Bronchial epithelial cell (primary cell): ENCODE results near the gene TNPO3. TPM values are rescaled to one million over a fixed set of nuclear protein-coding genes. Genes with fewer than 3 reads are reported as not detected.

Source experiments
- DNase-seq: peaks from one replicate; pipeline ENCODE4 v3.0.0-alpha.2; 2010; ENCODE audit warnings: low read depth
- FAIRE-seq: peaks from 2 replicates; lab custom pipeline; 2011; peaks lifted over from hg19 to GRCh38; lab: Jason Lieb, UNC
- H3K27me3 ChIP-seq: 2 replicates; pipeline ENCODE4 v1.5.1; 2011; ENCODE audit warnings: low read length; ENCODE audit not compliant: control insufficient read depth, insufficient read depth
- H3K36me3 ChIP-seq: 2 replicates; pipeline ENCODE4 v1.5.1; 2011; ENCODE audit warnings: low read length; ENCODE audit not compliant: control insufficient read depth, insufficient read depth
- H3K4me3 ChIP-seq: 2 replicates; pipeline ENCODE4 v1.5.1; 2011; ENCODE audit warnings: mild to moderate bottlenecking, low read depth, low read length, control low read depth
- total RNA-seq: library from RNA; depleted of rRNA; stranded (reverse); fragments of >200 nt; gene quantifications from 2 replicates; pipeline ENCODE4 v1.2.1, GENCODE V29; 2014
- TF ChIP-seq, protein P1 (sequence below): IDR thresholded peaks from 2 replicates; pipeline ENCODE4 v1.5.1; 2011; ENCODE audit warnings: mild to moderate bottlenecking, moderate library complexity, low read length, control low read depth, inconsistent platforms; ENCODE audit not compliant: insufficient read depth, severe bottlenecking

The TNPO3 gene
- total RNA-seq: 62.9 and 75.1 TPM in 2 replicates

DNA sequence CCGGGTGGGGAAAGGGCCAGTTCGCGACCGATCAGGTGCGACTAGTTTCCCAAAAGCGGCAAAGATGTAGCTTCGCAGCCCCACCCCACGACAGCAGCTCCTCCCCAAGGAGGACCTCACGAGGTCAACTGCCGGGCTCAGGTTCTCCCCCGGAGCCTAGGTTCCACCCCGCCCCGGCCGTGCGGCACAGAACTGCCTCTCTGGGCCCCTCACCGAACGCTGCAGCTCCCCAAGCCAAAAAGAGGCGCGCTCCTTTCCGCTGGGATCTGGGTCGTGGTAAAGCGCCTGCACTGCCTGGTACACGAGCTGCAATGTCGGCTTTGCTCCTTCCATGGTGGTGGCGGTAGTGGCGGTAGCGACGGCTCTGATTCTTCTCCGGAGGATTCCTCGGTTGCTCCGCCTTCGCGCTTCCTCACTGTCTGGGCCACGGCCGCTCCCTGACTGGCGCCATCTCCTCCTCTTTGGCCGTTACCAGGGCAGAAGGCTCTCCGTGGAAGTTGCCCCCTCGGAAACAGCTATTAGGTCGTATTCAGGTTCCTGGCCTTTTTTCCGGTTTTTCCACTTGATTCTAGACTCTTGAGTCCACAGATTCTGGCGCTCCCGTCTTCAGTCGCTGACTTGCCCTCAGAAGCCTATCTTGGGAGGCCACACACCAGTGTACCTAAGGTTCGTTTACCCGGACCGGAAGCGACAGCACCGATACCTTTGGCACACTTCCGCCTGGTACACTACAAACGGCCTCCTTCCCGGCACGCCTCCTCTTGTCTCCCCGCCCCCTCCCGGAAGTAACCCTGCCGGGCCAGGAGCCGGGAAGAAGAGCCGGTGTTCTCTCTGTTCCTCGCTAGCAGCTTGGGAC lies at the start of gene TNPO3:
Gene TNPO3, minus strand, starts transcription at position 674 of the 856 bp plus-strand sequence. Its CDS starts 341 bp downstream, at position 333.
- Histone ChIP-seq H3K4me3 (peak within 1 kb of the TSS; percentile 75), H3K27me3 (no peaks in the 10 kb centered on the region), H3K36me3 (peaks cover 3% of the 10 kb centered on the region)
- no peak for FAIRE-seq
- TF ChIP-seq, protein P1, sequence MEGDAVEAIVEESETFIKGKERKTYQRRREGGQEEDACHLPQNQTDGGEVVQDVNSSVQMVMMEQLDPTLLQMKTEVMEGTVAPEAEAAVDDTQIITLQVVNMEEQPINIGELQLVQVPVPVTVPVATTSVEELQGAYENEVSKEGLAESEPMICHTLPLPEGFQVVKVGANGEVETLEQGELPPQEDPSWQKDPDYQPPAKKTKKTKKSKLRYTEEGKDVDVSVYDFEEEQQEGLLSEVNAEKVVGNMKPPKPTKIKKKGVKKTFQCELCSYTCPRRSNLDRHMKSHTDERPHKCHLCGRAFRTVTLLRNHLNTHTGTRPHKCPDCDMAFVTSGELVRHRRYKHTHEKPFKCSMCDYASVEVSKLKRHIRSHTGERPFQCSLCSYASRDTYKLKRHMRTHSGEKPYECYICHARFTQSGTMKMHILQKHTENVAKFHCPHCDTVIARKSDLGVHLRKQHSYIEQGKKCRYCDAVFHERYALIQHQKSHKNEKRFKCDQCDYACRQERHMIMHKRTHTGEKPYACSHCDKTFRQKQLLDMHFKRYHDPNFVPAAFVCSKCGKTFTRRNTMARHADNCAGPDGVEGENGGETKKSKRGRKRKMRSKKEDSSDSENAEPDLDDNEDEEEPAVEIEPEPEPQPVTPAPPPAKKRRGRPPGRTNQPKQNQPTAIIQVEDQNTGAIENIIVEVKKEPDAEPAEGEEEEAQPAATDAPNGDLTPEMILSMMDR: no peak
- DNase-seq: peak; percentile 81

DNA sequence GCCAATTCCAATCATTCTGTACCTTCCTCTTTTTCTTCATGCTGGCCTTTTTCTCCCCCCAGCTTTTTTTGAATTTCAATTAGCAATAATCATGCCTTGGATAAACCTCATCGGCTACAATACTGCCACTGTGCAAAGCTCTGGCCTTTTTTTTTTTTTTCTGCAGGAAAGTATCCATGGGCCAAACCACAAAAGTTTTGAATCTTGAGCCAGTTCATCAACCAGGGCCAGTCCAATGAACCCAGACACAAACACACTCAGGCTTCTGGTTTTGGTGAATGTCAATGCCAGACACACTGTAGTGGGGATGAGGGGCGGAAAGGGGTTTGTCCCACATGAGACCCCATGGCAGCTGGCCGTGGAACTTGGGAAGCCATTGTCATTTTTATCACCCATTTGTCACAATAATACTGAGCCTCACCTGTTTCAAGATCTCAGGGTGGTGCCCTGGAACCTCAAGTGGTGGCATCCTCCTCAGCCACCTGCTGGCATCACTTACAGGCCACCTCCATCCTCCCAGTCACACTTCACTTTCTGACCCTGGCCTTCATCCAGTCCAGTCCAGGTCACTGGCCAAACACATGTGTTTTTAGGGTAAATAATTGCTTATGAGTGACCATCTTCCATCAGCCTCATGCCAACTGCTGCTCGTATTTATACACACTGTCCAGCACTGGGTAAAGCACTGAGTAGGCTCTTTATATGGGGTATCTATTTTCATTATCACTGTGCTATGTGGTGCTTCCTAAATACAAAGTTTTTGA lies 48.8 kb upstream of the TNPO3 start:
- H3K4me3 ChIP-seq: no peak overlapping the region
- FAIRE-seq (no peak), DNase-seq (no peak)
- no peaks in the 10 kb centered on the region for H3K27me3 ChIP-seq
- H3K36me3 ChIP-seq: no peaks in the 10 kb centered on the region
- TF ChIP-seq, protein P1: no peak

DNA sequence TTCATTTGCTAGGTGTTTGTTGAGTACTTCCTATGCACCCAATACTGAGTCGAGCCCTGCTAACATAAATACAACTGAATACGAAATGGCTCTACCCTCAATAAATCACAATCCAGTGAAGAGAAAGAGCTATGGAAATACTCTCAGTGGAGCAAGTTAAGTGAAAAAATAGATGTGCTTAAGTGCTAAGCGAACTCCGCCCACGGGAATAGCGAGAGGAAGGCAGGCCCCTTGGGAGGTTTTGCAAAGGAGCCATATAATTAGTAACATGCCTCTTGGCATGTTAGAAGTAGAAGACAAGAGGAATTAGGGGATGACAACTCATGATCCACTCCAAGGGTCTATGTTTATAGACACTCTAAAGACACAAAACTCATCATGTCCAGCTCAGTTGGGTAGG lies 46.8 kb upstream of the TNPO3 start:
- no peak overlapping the region for H3K4me3 ChIP-seq
- H3K27me3 ChIP-seq: no peaks in the 10 kb centered on the region
- DNase-seq: no peak
- TF ChIP-seq, protein P1: no peak
- no peak for FAIRE-seq
- H3K36me3 ChIP-seq: no peaks in the 10 kb centered on the region

DNA sequence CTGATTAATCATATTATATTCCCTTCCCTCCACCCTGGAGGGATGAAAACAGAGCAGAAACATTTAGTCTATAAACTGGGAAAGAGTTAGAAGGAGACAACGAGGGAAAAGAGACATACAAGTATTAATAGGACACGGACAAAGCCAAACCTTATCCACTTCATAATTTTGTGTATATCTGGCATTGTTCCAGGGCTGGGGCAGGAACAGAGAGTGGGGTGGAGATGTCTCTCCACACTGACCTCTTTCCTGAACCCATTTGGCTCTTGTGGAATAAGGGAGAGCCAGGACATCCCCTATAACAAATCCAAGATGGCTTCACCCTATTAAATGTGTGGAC lies 45.9 kb upstream of the TNPO3 start:
- no peak for FAIRE-seq
- TF ChIP-seq, protein P1: no peak
- H3K27me3 ChIP-seq: no peaks in the 10 kb centered on the region

DNA sequence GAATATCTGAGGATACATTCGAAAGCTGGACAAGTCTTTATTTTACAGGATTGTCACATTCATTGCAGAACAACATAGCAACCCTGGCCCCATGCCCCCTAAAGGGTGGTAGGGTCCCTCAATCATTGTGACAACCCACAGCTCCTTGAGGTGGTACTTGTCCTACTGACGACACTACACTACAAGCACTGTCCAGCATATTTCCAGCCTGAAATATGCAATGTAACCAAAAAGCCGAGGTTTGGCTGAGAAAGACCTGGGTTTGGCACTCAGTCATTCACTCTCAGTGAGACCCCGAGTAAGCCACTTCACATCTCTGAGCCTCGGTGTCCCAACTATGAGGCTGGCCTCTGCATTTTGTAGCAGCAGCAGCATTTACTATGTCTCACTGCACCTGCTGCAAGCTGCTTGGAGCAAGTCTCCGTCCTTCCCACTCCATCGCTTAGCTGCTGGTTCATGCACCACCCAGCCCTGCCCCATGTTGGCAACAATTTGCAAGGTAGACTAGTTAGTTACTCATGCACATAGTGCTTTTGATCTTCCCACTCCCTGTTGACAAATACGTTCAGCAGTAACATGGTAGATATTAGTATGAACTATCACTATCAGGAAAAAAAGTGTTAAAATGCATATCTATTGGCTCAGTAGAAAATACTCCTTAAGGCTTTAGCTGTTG lies 43.6 kb upstream of the TNPO3 start:
- Histone ChIP-seq H3K4me3 (no peak overlapping the region), H3K36me3 (no peaks in the 10 kb centered on the region), H3K27me3 (no peaks in the 10 kb centered on the region)
- DNase-seq (no peak), FAIRE-seq (no peak)
- TF ChIP-seq, protein P1: no peak

More for the DNA sequence above, 45.9 kb upstream of the TNPO3 start:
- Histone ChIP-seq H3K4me3 (no peak overlapping the region), H3K36me3 (no peaks in the 10 kb centered on the region)
- no peak for DNase-seq
